Stimulated activated CD8-positive, alpha-beta memory T cell treated with anti-CD3 and anti-CD28 coated beads, Interleukin-15, amount 100 ng/mL, for 1 hour (primary cell): ENCODE measurements around the gene H6PD.

Experiments
- DNase-seq: peaks from one replicate; pipeline ENCODE4 v3.0.0-alpha.2; 2020; ENCODE audit warnings: low read depth

H6PD gene

DNA sequence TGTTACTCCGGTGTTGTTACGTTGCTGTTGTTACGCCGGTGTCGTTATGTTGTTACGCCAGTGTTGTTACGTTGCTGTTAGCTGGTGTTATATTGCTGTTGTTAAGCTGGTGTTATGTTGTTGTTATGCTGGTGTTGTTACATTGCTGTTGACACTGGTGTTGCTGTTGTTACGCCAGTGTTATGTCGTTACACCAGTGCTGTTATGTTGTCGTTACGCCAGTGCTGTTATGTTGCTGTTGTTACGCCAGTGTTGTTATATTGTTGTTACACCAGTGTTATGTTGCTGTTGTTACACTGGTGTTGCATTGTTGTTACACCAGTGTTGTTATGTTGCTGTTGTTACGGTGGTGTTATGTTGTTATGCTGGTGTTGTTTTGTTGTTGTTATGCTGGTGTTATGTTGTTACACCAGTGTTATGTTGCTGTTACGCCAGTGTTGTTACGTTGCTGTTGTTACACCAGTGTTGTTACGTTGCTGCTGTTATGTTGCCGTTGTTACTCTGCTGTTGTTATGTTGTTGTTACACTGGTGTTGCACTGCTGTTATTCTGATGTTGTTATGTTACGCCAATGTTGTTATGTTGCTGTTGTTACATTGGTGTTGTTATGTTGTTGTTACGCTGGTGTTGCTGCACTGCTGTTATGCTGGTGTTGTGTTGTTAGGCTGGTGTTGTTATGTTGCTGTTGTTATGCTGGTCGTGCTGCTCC, 25.6 kb downstream of the H6PD start:
- no peak for DNase-seq

DNA sequence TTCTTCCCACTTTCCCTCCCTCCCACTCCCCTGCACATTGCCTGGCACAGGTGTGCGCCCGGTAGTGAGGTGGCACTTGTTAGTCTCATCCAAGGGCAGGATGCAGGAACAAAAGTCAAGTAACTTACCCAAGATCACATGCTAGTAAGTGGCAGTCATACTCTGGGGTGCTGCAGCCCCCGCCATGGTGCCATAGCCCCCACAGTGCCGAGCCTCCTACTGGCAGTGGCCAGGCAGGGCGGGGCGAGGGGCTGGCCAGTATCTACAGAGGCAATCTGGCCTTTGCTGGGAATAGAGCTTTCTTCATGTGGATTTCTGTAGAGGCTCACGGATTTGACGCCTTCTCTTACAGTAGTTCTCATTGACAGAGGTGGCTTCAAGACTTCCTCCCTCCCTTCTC, 26.9 kb downstream of the H6PD start:
- no peak for DNase-seq

DNA sequence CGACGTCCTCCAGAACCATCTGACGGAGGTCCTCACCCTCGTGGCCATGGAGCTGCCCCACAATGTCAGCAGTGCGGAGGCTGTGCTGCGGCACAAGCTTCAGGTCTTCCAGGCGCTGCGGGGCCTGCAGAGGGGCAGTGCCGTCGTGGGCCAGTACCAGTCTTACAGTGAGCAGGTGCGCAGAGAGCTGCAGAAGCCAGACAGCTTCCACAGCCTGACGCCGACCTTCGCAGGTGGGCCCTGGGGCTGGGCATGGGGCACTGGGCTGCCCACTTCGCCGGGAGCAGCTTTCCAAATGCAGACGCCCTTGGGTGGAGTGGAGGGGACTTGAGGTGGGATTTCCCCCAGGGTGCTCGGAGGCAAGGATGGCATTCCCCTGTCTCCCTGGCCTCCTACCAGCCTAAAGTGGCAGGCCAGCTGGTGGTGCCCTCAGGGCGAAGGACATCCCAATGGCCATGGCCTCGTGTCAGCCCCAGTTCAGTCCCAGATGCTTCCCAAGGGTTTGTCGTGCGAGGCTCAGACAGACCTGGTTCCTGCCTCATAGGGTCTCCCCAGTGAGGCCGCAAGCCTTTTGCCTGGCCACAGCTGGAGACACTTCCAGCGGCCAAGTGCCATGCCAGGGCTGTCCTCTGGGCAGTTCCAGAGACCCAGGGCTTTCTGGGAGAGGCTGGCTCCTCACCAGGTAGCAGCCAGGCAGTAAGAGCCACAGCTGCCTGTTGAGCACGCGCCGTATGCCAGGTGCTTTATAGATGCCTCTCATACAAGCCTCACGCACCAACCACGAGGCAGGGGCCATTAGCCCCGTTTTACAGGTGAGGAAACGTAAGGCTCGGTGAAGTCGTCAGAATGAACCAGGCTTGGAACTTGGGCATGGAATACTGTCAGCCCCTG, 27.8 kb downstream of the H6PD start:
- DNase-seq, result no peak

DNA sequence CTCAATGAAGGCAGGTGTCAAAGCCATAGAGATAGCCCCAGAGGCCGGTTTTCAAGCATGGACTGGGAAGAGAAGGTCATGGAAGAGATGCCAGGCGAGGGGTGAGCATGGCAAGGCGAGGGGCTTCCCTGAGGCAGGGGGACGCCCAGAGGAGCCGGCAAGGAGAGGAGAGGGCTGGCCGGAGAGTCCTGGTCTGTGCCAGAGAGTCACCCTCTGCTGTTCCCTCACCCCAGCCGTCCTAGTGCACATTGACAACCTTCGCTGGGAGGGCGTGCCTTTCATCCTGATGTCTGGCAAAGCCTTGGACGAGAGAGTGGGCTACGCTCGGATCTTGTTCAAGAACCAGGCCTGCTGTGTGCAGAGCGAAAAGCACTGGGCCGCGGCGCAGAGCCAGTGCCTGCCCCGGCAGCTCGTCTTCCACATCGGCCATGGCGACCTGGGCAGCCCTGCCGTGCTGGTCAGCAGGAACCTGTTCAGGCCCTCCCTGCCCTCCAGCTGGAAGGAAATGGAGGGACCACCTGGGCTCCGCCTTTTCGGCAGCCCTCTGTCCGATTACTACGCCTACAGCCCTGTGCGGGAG, 28.8 kb downstream of the H6PD start:
- no peak for DNase-seq

DNA sequence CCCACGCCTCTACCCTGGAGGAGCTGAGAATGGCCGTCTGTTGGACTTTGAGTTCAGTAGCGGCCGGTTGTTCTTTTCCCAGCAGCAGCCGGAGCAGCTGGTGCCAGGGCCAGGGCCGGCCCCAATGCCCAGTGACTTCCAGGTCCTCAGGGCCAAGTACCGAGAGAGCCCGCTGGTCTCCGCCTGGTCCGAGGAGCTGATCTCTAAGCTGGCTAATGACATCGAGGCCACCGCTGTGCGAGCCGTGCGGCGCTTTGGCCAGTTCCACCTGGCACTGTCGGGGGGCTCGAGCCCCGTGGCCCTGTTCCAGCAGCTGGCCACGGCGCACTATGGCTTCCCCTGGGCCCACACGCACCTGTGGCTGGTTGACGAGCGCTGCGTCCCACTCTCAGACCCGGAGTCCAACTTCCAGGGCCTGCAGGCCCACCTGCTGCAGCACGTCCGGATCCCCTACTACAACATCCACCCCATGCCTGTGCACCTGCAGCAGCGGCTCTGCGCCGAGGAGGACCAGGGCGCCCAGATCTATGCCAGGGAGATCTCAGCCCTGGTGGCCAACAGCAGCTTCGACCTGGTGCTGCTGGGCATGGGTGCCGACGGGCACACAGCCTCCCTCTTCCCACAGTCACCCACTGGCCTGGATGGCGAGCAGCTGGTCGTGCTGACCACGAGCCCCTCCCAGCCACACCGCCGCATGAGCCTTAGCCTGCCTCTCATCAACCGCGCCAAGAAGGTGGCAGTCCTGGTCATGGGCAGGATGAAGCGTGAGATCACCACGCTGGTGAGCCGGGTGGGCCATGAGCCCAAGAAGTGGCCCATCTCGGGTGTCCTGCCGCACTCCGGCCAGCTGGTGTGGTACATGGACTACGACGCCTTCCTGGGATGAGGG, 29.7 kb downstream of the H6PD start:
- no peak for DNase-seq

DNA sequence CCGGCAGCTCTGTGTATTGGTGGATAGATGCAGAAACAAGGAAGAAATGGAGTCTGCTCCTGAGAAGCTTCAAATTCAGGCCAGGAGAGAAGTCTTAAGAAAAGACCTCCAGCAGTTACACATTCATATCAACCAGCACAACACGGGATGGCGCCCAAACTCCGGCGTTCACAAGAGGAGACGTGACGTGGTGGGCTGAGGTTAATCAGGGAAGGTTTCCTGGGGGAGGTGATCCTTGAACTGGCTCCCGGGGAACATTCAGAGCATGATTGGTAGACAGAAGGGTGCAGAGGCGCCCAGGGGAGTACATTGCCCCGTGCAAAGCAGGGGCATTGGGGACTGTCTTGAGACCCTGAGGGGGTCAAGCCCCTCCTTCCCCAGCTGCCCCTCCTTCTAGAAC, 30.5 kb downstream of the H6PD start:
- no peak for DNase-seq

DNA sequence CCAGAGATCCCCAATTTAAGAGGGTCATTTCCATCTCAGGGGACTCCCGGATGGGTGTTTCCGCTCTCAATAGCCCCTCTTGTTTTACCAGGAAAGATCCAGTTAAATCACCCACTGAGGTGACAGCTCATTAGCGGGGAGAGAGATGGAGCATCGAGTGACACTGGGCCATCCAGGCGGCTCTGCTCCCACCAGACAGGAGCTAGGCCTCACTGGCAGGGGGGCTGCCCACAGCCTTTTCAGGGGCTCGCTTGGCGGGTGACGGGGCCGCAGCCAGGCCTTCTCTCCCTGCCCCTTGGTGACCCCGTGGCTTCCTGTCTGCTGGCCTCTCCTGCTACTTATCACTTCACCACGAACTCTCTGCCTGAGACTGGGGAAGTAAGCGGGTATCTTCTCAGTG, 31.4 kb downstream of the H6PD start:
- DNase-seq, result no peak

DNA sequence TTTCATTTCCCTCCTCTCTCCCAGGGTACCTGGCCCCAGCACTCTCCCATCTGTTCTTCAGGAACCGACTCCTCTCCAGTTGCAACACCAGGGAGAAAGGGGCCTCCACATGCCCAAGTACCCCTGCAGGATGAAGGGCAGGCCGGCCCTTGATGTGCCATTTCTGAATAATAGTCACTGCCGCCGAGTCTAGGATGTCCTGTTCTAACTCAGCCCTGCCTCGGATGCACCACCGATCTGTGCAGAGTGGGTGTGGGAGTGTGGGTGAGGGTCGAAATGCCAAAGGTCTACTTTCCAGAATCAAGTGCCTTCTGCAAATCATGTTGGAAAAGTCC, 32.7 kb downstream of the H6PD start:
- no peak for DNase-seq

DNA sequence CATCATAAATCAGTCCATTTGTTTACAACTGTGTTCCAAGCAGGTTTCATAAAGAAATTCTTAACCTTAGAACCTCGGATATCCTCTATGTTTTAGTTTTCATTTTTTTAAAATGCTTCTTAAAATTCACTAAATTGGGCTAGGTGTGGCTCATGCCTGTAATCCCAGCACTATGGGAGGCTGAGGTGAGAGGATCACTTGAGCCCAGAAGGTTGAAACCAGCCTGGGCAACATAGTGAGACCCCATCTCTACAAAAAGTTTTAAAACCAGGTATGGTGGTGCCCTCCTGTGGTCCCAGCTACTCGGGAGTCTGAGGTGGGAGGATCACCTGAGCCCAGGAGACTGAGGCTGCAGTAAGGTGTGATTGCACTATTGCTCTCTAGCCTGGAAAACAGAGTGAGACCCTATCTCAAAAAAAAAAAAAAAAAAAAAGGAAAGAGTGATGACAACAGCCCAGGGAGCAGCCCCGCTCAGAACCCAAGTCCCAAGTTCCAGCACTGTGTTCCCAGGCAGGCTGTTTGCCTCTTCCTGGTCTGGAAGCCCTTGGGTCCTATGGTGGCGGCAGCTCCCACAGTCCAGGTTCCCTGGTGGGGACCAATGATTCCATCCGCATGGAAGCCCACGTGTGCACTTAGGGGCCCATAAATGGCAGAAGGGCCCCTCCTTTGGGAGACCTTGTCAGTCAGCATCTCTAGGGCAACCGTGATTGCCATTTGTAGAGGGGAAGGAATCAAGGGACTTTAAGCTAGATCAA, 33.4 kb downstream of the H6PD start:
- no peak for DNase-seq

DNA sequence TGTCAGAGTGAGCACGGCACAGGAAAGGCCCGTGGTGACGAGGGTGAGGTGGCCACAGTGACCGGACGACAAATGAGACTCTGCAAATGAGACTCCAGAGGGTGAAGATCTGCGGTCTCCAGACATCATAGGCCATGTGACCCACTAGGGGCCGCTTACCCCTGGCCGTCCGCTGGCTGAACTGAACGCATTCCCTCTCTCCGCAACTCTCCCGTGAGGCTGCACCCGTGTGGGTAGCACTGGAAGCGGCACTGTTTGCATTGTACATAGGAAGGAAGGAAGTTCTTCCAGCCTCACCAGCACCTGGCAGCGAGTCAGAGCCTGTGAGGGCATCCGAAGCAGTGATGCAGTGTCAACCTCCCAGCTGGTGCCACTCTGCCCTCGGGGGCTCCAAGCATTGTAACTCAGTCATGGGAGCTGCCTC, 34.5 kb downstream of the H6PD start:
- no peak for DNase-seq

DNA sequence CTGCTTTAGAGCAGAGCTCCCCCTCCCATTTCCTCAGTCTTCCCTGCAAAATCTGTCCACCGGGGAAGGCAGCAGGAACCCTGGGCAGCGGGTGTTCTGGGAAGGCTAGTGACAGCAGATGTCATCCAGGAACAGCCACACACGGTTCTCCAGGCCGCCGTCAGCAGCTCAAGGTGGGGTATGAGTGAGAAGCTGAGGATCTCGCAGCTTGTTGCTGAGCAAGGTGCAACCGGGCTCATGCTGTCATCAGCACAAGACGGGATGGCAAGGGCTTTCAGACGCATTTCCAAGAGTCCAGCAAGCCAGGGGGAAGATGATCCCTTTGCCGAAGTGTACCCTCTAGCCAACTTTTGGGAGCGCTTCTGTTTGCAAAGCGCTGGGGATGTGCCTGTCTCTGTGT, 35.1 kb downstream of the H6PD start:
- DNase-seq, result no peak

DNA sequence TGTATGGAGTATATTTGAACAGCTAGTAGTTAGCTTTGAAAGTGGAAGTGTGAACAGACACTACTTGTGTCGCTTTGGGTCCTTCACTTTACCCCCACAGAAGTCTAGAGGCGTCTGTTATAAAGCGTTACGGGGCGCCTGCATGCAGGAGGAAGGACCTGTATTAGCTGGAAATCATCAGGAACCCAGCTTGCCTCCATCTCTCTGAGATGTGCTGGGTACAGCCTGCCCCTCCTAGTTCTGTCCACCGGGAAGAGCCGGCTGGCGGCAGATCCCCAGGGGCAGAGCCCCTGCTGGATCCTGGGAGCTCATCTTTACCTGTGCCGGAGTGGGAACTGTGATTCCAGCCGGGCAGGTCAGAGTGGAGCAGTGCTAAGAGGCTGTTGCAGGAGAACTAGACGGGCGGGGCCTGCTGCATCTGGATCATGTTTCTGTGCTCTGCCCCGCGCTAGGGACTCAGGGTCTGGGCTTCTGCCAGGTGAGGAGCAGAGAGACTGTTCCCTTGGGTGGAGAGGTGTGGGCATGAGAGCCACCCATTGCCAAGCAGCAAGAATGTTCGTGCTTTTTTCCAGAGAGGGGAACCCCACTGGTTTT, 35.8 kb downstream of the H6PD start:
- DNase-seq, result no peak

DNA sequence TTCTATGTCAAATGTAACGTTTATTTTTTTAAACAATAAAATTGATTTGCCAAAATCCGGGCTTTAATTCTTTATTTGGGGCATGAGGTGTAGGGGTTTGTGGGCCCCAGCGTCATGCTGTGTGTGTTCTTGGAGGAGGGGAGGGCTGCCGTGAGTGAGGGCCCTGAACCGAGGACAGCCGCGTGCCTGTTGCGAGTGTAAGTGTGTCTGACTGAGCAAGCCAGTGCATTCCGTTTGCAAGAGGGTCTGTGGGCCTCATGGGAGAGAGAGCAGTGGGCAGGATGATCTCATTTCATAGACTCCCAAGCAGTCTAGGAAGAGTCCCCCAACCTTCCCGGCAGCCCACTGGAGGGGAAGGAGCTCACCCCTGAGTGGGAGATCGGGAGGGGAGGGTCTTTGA, 36.7 kb downstream of the H6PD start:
- no peak for DNase-seq

DNA sequence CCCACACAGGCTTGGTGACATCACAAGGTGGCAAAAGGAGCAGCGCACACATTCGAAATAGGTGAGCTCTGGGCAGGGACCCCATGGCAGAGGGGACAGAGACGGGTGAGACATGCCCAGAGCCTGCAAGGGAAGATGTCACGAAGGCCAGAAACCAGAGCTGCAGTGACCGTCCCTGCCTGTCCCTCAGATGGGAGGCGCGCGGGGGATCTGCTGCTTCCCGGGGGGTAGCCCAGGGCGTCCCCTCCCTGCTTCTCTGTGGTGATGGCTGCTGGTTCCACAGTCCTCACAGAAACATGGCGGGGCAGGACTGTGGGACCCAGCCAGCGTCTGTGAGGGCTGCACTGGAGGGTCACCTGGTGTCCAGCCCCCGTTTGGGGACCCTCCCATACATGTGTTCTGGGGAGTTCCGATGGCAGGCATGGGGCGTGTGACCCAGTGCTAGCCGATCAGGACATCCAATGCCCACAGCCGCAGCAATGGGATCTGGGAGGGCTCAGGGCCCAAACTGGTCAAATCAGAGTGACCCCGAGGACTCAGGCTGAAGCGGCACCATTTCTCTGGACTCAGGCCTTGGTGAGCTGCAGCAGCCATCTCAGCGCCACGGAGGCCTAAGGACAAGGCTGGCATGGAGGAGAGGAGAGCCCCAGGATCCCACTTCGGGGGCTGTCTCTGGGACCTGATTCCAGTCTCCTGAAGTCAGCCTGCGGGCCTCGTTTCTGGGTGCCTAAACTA, 37.5 kb downstream of the H6PD start:
- no peak for DNase-seq

DNA sequence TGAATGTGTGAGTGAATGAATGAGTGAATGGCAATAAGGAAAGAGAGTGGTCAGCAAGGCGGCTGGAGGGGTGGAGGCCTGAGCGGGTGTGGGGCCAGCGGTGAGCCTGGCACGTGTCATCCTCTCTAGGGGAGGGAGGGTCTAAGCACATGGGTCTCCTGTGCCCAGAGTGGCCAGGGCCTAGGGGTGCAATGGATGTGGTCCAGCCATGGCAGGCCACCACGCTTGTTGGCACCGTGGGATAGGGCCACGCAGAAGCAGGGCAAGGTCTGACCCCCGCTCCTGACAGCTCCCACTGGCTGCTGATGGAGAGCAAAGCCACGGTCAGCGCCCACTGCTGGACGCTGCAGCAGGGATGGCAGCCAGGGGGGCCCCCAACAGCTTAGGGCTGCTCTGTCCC, 38.6 kb downstream of the H6PD start:
- no peak for DNase-seq

DNA sequence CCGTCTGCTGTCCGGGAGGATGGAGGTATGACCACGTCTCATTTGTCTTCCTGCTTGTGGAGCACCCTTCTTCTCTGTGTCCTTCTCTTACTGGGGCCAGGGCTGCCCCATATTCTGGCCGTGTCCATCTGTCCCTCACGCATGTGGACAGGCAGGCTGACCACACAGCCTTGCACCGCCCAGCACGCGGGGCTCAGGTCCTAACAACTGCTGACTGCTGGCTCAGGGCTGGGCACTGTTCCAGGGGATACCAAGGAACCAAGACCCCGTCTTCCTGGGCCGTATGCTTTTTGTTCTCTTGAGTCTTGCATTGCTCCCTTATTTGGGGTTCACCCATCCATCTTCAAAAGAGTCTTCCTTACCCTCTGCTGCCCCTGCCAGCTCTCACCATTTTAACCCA, 40.6 kb downstream of the H6PD start:
- no peak for DNase-seq

DNA sequence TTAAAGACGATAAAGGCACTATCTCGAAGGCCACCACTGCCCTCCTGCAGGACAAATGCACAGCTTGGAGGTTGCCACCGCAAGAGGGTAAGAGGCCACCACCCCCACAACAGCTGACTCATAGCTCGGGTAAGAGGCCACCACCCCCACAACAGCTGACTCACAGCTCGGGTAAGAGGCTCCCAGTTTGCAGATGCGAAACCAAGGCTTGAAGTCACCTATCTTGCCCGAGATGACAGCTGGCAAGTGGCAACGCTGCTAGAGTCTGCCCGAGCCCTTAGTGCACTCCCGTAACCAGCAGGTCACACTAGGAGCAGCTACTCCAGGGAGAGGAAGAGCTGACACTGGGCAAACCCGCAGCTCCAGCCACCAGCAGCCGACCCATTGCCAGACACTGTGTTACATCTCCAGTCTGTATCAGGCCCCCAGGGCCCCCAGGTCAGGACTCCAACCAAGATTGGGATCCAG, 41.0 kb downstream of the H6PD start:
- DNase-seq, result peak; percentile 52

DNA sequence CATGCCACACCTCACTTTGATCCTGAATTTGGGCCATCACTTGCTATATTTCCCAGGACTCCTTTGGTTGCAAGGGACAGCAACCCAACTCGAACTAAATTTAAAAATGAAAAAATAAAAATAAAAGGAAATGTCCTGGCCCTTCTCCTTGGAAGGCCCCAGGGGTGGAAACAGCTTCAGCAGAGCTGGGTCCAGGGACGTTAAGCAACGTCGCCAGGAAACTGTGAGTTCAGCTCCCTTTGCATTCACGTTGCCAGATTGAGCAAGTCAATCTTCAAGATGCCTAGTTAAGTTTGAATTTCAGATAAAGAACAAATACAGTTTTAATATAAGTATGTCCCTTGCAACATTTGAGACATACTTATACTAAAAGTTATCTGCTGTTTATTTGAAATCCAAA, 43.5 kb downstream of the H6PD start:
- no peak for DNase-seq

DNA sequence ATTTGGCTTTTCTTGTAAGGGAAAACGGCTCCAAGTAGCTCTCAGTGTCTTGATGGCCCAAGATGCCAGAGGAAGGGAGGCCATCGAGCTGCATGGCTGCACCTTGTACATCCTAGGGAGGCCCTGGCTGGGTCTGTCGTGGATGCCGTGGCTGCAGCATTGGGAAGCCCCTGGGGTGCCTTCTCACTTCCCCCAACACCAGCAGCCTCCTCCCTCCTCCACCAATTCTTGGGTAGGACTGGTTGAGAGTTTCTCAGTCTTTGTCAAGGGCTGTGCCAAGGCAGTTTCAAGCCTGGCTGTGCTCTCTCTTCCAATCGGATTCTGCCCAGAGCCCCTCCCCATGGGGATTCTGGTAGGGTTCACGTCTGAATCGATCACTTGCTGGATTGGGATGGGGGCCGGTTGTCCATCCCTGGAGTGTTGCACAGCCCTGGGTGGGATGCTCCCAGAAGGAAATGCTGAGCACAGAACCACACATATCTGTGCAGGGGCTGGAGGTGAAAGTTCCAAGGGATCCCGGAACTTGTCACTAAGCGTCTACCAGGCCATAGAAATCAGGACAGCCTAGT, 44.1 kb downstream of the H6PD start:
- no peak for DNase-seq
